ENCODE measurements around the gene OLIG1.
A peak's percentile ranks its signal among the peaks of the same experiment; 100 is the strongest.

OLIG1 gene

DNA sequence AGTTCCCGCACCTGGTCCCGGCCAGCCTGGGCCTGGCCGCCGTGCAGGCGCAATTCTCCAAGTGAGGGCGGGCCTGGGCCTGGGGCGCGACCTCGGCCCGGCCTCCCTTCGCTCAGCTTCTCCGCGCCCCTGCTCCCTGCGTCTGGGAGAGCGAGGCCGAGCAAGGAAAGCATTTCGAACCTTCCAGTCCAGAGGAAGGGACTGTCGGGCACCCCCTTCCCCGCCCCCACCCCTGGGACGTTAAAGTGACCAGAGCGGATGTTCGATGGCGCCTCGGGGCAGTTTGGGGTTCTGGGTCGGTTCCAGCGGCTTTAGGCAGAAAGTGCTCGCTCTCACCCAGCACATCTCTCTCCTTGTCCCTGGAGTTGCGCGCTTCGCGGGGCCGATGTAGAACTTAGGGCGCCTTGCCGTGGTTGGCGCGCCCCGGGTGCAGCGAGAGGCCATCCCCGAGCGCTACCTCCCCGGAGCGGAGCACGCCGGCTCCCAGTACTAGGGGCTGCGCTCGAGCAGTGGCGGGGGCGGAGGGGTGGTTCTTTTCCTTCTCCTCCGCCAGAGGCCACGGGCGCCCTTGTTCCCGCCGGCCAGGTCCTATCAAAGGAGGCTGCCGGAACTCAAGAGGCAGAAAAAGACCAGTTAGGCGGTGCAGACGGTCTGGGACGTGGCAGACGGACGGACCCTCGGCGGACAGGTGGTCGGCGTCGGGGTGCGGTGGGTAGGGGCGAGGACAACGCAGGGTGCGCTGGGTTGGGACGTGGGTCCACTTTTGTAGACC, 1.2 kb downstream of the OLIG1 start:
- Histone ChIP-seq H3K4me1 (ENCODE audit: control insufficient read depth in 5 of 5, insufficient read depth in 5 of 5, low read length in 5 of 5) (peaks cover 0 to 28% (median 22%) of the 10 kb centered on the region in 5 donors), H3K4me3 (ENCODE audit: low read depth in 1 of 5, low read length in 5 of 5) (peak overlapping the region; percentile 46 to 64 (median 59)), H3K36me3 (ENCODE audit: control insufficient read depth in 5 of 5, insufficient read depth in 5 of 5, low read length in 5 of 5) (no peaks in the 10 kb centered on the region), H3K9ac (ENCODE audit: low read length in 5 of 5) (no peak overlapping the region), H3K9me3 (ENCODE audit: control insufficient read depth in 5 of 5, low read length in 5 of 5) (peaks cover 3 to 11% (median 9%) of the 10 kb centered on the region in 5 donors), H3K27ac (ENCODE audit: low read depth, low read length) (no peak overlapping the region), H3K27me3 (ENCODE audit: control insufficient read depth in 5 of 5, insufficient read depth in 4 of 5, low read length in 5 of 5) (peaks cover 48 to 84% (median 74%) of the 10 kb centered on the region in 5 donors)

- Histone ChIP-seq H3K9ac (ENCODE audit: low read length in 5 of 5) (no peak overlapping the region), H3K36me3 (ENCODE audit: control insufficient read depth in 5 of 5, insufficient read depth in 5 of 5, low read length in 5 of 5) (no peaks in the 10 kb centered on the region), H3K4me1 (ENCODE audit: control insufficient read depth in 5 of 5, insufficient read depth in 5 of 5, low read length in 5 of 5) (peaks cover 0 to 28% (median 22%) of the 10 kb centered on the region in 5 donors), H3K27ac (ENCODE audit: low read depth, low read length) (no peak overlapping the region), H3K27me3 (ENCODE audit: control insufficient read depth in 5 of 5, insufficient read depth in 4 of 5, low read length in 5 of 5) (peaks cover 54 to 87% (median 71%) of the 10 kb centered on the region in 5 donors), H3K9me3 (ENCODE audit: control insufficient read depth in 5 of 5, low read length in 5 of 5) (peaks cover 3 to 11% (median 9%) of the 10 kb centered on the region in 5 donors), H3K4me3 (ENCODE audit: low read depth in 1 of 5, low read length in 5 of 5) (peak overlapping the region; percentile 46 to 64 (median 58))
These were observed 1.9 kb downstream of the OLIG1 start for GRCh38 chr21:33071770-33072306.

GRCh38 chr21:33073636-33074035, 3.7 kb downstream of the OLIG1 start:
- Histone ChIP-seq H3K27ac (ENCODE audit: low read depth, low read length) (no peak overlapping the region), H3K4me1 (ENCODE audit: control insufficient read depth in 5 of 5, insufficient read depth in 5 of 5, low read length in 5 of 5) (peaks cover 0 to 28% (median 22%) of the 10 kb centered on the region in 5 donors), H3K36me3 (ENCODE audit: control insufficient read depth in 5 of 5, insufficient read depth in 5 of 5, low read length in 5 of 5) (no peaks in the 10 kb centered on the region), H3K27me3 (ENCODE audit: control insufficient read depth in 5 of 5, insufficient read depth in 4 of 5, low read length in 5 of 5) (peaks cover 47 to 72% (median 62%) of the 10 kb centered on the region in 5 donors), H3K9me3 (ENCODE audit: control insufficient read depth in 5 of 5, low read length in 5 of 5) (peaks cover 0 to 8% (median 8%) of the 10 kb centered on the region in 5 donors), H3K4me3 (ENCODE audit: low read depth in 1 of 5, low read length in 5 of 5) (no peak overlapping the region), H3K9ac (ENCODE audit: low read length in 5 of 5) (no peak overlapping the region)

- Histone ChIP-seq H3K9ac (ENCODE audit: low read length in 5 of 5) (no peak overlapping the region), H3K9me3 (ENCODE audit: control insufficient read depth in 5 of 5, low read length in 5 of 5) (no peaks in the 10 kb centered on the region), H3K36me3 (ENCODE audit: control insufficient read depth in 5 of 5, insufficient read depth in 5 of 5, low read length in 5 of 5) (no peaks in the 10 kb centered on the region), H3K4me3 (ENCODE audit: low read depth in 1 of 5, low read length in 5 of 5) (no peak overlapping the region), H3K27me3 (ENCODE audit: control insufficient read depth in 5 of 5, insufficient read depth in 4 of 5, low read length in 5 of 5) (peaks cover 36 to 62% (median 56%) of the 10 kb centered on the region in 5 donors), H3K4me1 (ENCODE audit: control insufficient read depth in 5 of 5, insufficient read depth in 5 of 5, low read length in 5 of 5) (peaks cover 0 to 22% (median 19%) of the 10 kb centered on the region in 5 donors), H3K27ac (ENCODE audit: low read depth, low read length) (no peak overlapping the region)
These were observed 5.2 kb downstream of the OLIG1 start for GRCh38 chr21:33075128-33075527.

DNA sequence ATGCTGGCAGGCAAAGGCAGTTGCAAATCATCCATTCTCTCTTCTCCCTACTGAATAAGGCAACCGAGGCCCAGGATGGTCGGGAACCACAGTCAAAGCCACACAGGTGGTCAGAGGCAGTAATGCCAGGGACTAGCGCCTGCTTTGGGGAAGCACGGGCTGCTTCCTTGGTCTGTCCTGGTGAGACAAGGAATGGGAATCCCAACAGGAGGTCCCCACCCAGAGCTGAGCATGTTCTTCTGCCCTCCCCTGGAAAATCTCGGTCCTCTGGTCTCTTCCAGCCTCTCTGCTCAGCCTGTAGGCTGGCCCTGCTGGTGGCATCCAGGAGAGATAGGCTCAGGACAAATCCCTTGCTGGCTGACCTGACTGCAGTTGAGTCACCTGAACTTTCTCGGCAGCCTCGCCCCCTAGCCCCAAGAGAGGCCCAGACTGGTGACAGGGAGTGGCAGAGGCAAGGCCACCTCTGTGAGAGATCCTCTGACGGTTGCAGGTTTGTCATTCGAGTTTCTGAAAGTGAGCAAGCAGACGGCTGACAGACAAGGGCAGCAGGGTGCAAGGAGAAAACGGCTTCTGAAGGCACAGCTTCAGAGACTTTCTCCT, 5.8 kb downstream of the OLIG1 start:
- Histone ChIP-seq H3K36me3 (ENCODE audit: control insufficient read depth in 5 of 5, insufficient read depth in 5 of 5, low read length in 5 of 5) (no peaks in the 10 kb centered on the region), H3K27me3 (ENCODE audit: control insufficient read depth in 5 of 5, insufficient read depth in 4 of 5, low read length in 5 of 5) (peaks cover 36 to 62% (median 58%) of the 10 kb centered on the region in 5 donors), H3K4me1 (ENCODE audit: control insufficient read depth in 5 of 5, insufficient read depth in 5 of 5, low read length in 5 of 5) (peaks cover 0 to 19% (median 15%) of the 10 kb centered on the region in 5 donors), H3K9ac (ENCODE audit: low read length in 5 of 5) (no peak overlapping the region), H3K27ac (ENCODE audit: low read depth, low read length) (no peak overlapping the region), H3K9me3 (ENCODE audit: control insufficient read depth in 5 of 5, low read length in 5 of 5) (no peaks in the 10 kb centered on the region), H3K4me3 (ENCODE audit: low read depth in 1 of 5, low read length in 5 of 5) (no peak overlapping the region)

- H3K4me3 ChIP-seq (ENCODE audit: low read depth in 1 of 5, low read length in 5 of 5) = no peak overlapping the region
- H3K9me3 ChIP-seq (ENCODE audit: control insufficient read depth in 5 of 5, low read length in 5 of 5) = no peaks in the 10 kb centered on the region
- H3K9ac ChIP-seq (ENCODE audit: low read length in 5 of 5) = no peak overlapping the region
- H3K27me3 ChIP-seq (ENCODE audit: control insufficient read depth in 5 of 5, insufficient read depth in 4 of 5, low read length in 5 of 5) = peaks cover 30 to 54% (median 47%) of the 10 kb centered on the region in 5 donors
- H3K27ac ChIP-seq (ENCODE audit: low read depth, low read length) = no peak overlapping the region
- peaks cover 0 to 9% (median 4%) of the 10 kb centered on the region in 5 donors for H3K4me1 ChIP-seq (ENCODE audit: control insufficient read depth in 5 of 5, insufficient read depth in 5 of 5, low read length in 5 of 5)
- H3K36me3 ChIP-seq (ENCODE audit: control insufficient read depth in 5 of 5, insufficient read depth in 5 of 5, low read length in 5 of 5) = no peaks in the 10 kb centered on the region
These were observed 6.8 kb downstream of the OLIG1 start for GRCh38 chr21:33076600-33077329.

GRCh38 chr21:33078907-33079582, 9.1 kb downstream of the OLIG1 start:
- H3K36me3 ChIP-seq (ENCODE audit: control insufficient read depth in 5 of 5, insufficient read depth in 5 of 5, low read length in 5 of 5) = no peaks in the 10 kb centered on the region
- no peak overlapping the region for H3K27ac ChIP-seq (ENCODE audit: low read depth, low read length)
- no peak overlapping the region for H3K4me3 ChIP-seq (ENCODE audit: low read depth in 1 of 5, low read length in 5 of 5)
- H3K9me3 ChIP-seq (ENCODE audit: control insufficient read depth in 5 of 5, low read length in 5 of 5) = no peaks in the 10 kb centered on the region
- no peak overlapping the region for H3K9ac ChIP-seq (ENCODE audit: low read length in 5 of 5)
- H3K4me1 ChIP-seq (ENCODE audit: control insufficient read depth in 5 of 5, insufficient read depth in 5 of 5, low read length in 5 of 5) = peaks cover 0 to 5% (median 0%) of the 10 kb centered on the region in 5 donors
- peaks cover 15 to 35% (median 27%) of the 10 kb centered on the region in 5 donors for H3K27me3 ChIP-seq (ENCODE audit: control insufficient read depth in 5 of 5, insufficient read depth in 4 of 5, low read length in 5 of 5)

DNA sequence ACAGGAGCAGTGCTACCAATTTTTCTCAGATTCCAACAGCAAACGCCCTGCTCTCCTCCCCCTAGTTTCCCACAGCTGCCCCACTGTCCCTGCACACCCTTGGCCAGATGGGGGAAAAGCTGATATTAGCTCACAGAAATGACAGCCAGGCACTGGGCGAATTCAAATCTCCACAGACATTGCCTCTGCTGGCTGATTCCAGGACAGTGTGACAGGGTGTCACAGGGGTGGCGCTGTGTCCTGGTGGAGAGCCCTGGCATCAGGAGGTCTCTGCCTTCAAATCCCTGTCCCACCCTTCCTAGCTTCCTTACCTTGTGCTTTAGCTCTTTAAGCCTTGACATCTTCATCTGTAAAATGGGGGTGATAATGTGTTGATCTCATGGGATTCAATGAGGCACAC, 10.4 kb downstream of the OLIG1 start:
- no peak overlapping the region for H3K27ac ChIP-seq (ENCODE audit: low read depth, low read length)
- H3K36me3 ChIP-seq (ENCODE audit: control insufficient read depth in 5 of 5, insufficient read depth in 5 of 5, low read length in 5 of 5) = no peaks in the 10 kb centered on the region
- no peaks in the 10 kb centered on the region for H3K9me3 ChIP-seq (ENCODE audit: control insufficient read depth in 5 of 5, low read length in 5 of 5)
- H3K9ac ChIP-seq (ENCODE audit: low read length in 5 of 5) = no peak overlapping the region
- H3K4me3 ChIP-seq (ENCODE audit: low read depth in 1 of 5, low read length in 5 of 5) = no peak overlapping the region
- peaks cover 13 to 30% (median 18%) of the 10 kb centered on the region in 5 donors for H3K27me3 ChIP-seq (ENCODE audit: control insufficient read depth in 5 of 5, insufficient read depth in 4 of 5, low read length in 5 of 5)
- peaks cover 0 to under 1% (median 0%) of the 10 kb centered on the region in 5 donors for H3K4me1 ChIP-seq (ENCODE audit: control insufficient read depth in 5 of 5, insufficient read depth in 5 of 5, low read length in 5 of 5)

- Histone ChIP-seq H3K4me3 (ENCODE audit: low read depth in 1 of 5, low read length in 5 of 5) (no peak overlapping the region), H3K9ac (ENCODE audit: low read length in 5 of 5) (no peak overlapping the region), H3K4me1 (ENCODE audit: control insufficient read depth in 5 of 5, insufficient read depth in 5 of 5, low read length in 5 of 5) (no peaks in the 10 kb centered on the region), H3K36me3 (ENCODE audit: control insufficient read depth in 5 of 5, insufficient read depth in 5 of 5, low read length in 5 of 5) (no peaks in the 10 kb centered on the region), H3K9me3 (ENCODE audit: control insufficient read depth in 5 of 5, low read length in 5 of 5) (no peaks in the 10 kb centered on the region), H3K27me3 (ENCODE audit: control insufficient read depth in 5 of 5, insufficient read depth in 4 of 5, low read length in 5 of 5) (peaks cover 11 to 26% (median 15%) of the 10 kb centered on the region in 5 donors), H3K27ac (ENCODE audit: low read depth, low read length) (no peak overlapping the region)
These were observed 10.8 kb downstream of the OLIG1 start for GRCh38 chr21:33080776-33081175.

All from subcutaneous abdominal adipose tissue (tissue), 5 donors.